Measurements from ENCODE around the gene IFNL3.

DNA sequence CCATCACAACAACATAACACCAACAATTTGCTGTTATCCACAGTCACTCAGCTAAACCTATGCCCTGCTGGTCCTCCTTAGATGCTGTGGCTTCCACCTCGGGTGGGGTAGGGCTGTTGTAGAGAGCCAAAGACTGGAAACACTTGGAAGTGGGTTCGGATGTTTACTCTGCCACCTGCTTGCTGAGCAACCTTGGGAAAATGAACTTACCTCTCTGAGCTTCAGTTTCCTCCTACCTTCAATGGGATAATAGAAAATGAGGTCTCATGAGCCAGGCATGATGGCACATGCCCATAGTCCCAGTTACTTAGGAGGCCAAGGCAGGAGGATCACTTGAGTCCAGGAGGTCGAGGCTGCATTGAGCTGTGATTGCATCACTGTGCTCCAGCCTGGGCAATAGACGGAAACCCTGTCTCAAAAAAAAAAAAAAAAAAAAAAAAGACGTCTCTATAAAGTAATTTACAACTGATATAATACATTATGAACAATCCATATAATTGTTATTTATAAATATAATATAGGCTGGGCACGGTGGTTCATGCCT, 37.4 kb downstream of the IFNL3 start:
- TF ChIP-seq, protein P1, sequence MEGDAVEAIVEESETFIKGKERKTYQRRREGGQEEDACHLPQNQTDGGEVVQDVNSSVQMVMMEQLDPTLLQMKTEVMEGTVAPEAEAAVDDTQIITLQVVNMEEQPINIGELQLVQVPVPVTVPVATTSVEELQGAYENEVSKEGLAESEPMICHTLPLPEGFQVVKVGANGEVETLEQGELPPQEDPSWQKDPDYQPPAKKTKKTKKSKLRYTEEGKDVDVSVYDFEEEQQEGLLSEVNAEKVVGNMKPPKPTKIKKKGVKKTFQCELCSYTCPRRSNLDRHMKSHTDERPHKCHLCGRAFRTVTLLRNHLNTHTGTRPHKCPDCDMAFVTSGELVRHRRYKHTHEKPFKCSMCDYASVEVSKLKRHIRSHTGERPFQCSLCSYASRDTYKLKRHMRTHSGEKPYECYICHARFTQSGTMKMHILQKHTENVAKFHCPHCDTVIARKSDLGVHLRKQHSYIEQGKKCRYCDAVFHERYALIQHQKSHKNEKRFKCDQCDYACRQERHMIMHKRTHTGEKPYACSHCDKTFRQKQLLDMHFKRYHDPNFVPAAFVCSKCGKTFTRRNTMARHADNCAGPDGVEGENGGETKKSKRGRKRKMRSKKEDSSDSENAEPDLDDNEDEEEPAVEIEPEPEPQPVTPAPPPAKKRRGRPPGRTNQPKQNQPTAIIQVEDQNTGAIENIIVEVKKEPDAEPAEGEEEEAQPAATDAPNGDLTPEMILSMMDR (IDR thresholded peaks at IDR 0.05) = no peak
- no peak for TF ChIP-seq POLR2A (IDR thresholded peaks at IDR 0.05)

Measured in heart left ventricle (tissue), 13 donors.